K562 (cell line): ENCODE data around the gene RYR3. TPM values are rescaled to one million over a fixed set of nuclear protein-coding genes. Genes with fewer than 3 reads are reported as not detected.

Experiments
- ATAC-seq: fragments of 200-7000 bp; cut with Tn5 transposase; 3 replicates; pipeline ENCODE4 v1.9.1; 2020; ENCODE audit warnings: moderate library complexity
- BruUV-seq: library from RNA; stranded (reverse); fragments of 400-500 nt; replicated peaks from 2 replicates; lab custom pipeline; 2021; lab: Mats Ljungman, UMichigan
- CTCF ChIA-PET: fragments of 300-600 bp; formaldehyde crosslinking; extraction: SDS; loops from one replicate; lab custom pipeline; 2021; ENCODE audit warnings: low intra/inter-chr PET ratio; lab: Yijun Ruan, JAX
- POLR2A ChIA-PET: fragments of 300-600, 350-650 bp; sonication (Branson Sonifier 250); formaldehyde crosslinking; extraction: SDS; loops from one replicate; lab custom pipeline; 2021; ENCODE audit warnings: antibody characterized with exemption, inconsistent platforms; lab: Yijun Ruan, JAX
- DNase-seq, 4 experiments: peaks; one replicate each; pipeline versions ENCODE4 v3.0.0 to v3.0.0-alpha.2; 2011 to 2018; ENCODE audit warnings: low spot score in 3 of 4, mixed read lengths in 3 of 4; ENCODE audit errors: extremely low read depth in 1 of 4
- FAIRE-seq: peaks from 2 replicates; lab custom pipeline; 2011; peaks lifted over from hg19 to GRCh38; lab: Jason Lieb, UNC
- H2AFZ ChIP-seq: 2 replicates; pipeline ENCODE4 v1.6.0; 2011; ENCODE audit warnings: low read depth, low read length, control low read depth, inconsistent platforms
- H3K27ac ChIP-seq: fragments of 200-600 bp; 3 replicates; pipeline ENCODE4 v1.8.0; 2011; ENCODE audit warnings: low read depth, mild to moderate bottlenecking, control low read depth, inconsistent platforms, low read length, moderate library complexity, mixed read lengths; ENCODE audit errors: extremely low read depth
- H3K27me3 ChIP-seq, 2 experiments: fragments of 300-600 bp in 1 of 2; 2 replicates in 1 of 2; 3 replicates in 1 of 2; pipeline versions ENCODE4 v1.6.0 to v1.8.0; 2011; ENCODE audit warnings: inconsistent platforms in 2 of 2, low read length in 2 of 2, mild to moderate bottlenecking in 1 of 2, mixed read lengths in 1 of 2, moderate library complexity in 1 of 2; ENCODE audit not compliant: control insufficient read depth in 2 of 2, insufficient read depth in 2 of 2
- H3K36me3 ChIP-seq: fragments of 300-600 bp; 3 replicates; pipeline ENCODE4 v1.8.0; 2011; ENCODE audit warnings: mild to moderate bottlenecking, low read length, inconsistent platforms; ENCODE audit not compliant: control insufficient read depth, insufficient read depth
- H3K4me1 ChIP-seq, 2 experiments: fragments of 200-600 bp in 1 of 2; replicated peaks in 1 of 2; 2 replicates in 1 of 2; 3 replicates in 1 of 2; pipeline versions ENCODE4 v1.5.1 to v1.8.0; 2011; ENCODE audit warnings: inconsistent platforms in 2 of 2, low read length in 2 of 2, mild to moderate bottlenecking in 1 of 2, mixed read lengths in 1 of 2, moderate library complexity in 1 of 2; ENCODE audit not compliant: control insufficient read depth in 2 of 2, insufficient read depth in 2 of 2
- H3K4me2 ChIP-seq: 2 replicates; pipeline ENCODE4 v1.6.1; 2011; ENCODE audit warnings: low read length, control low read depth, inconsistent platforms, mixed read lengths; ENCODE audit not compliant: insufficient read depth
- H3K4me3 ChIP-seq: fragments of 200-600 bp; sonication (generic), shearing (Covaris generic); 2 replicates; pipeline ENCODE4 v1.5.1; 2016; ENCODE audit warnings: control low read depth, inconsistent platforms
- H3K79me2 ChIP-seq: fragments of 200-600 bp; 3 replicates; pipeline ENCODE4 v1.8.0; 2011; ENCODE audit warnings: low read length, inconsistent platforms; ENCODE audit not compliant: control insufficient read depth, insufficient read depth
- H3K9ac ChIP-seq, 2 experiments: 2 replicates each; pipeline versions ENCODE4 v1.6.0 to v1.6.1; 2011; ENCODE audit warnings: low read depth in 2 of 2, low read length in 2 of 2, control low read depth in 1 of 2, inconsistent platforms in 1 of 2, mild to moderate bottlenecking in 1 of 2, mixed read lengths in 1 of 2; ENCODE audit not compliant: insufficient read depth in 1 of 2
- H3K9me1 ChIP-seq: one replicate; pipeline ENCODE4 v1.6.0; 2011; ENCODE audit warnings: inconsistent platforms, mild to moderate bottlenecking, low read length, moderate library complexity; ENCODE audit not compliant: control insufficient read depth, insufficient read depth
- H3K9me3 ChIP-seq: replicated peaks from 2 replicates; pipeline ENCODE4 v1.5.1; 2011; ENCODE audit warnings: low read depth, low read length, inconsistent platforms; ENCODE audit not compliant: control insufficient read depth, insufficient read depth
- H4K20me1 ChIP-seq: replicated peaks from 2 replicates; pipeline ENCODE4 v1.6.1; 2011; ENCODE audit warnings: low read length, inconsistent platforms, mixed read lengths; ENCODE audit not compliant: control insufficient read depth, insufficient read depth
- AFF4 ChIP-seq: sonication (generic); formaldehyde crosslinking; IDR thresholded peaks from 2 replicates; pipeline ENCODE4 v1.8.0; 2023; ENCODE audit warnings: mild to moderate bottlenecking, missing genetic modification reagents
- C11orf30 ChIP-seq: fragments of 450-650 bp; IDR thresholded peaks from 2 replicates; pipeline ENCODE4 v1.6.1; 2016; ENCODE audit warnings: low read depth, mild to moderate bottlenecking
- CHD2 ChIP-seq: IDR thresholded peaks from 2 replicates; pipeline ENCODE4 v1.6.1; 2011; ENCODE audit warnings: low read depth, low read length
- FOXO4 ChIP-seq: fragments of 450-650 bp; formaldehyde crosslinking; IDR thresholded peaks from 2 replicates; pipeline ENCODE4 v1.4.0; 2020; ENCODE audit warnings: mild to moderate bottlenecking, moderate library complexity
- HINFP ChIP-seq: fragments of 450-650 bp; conservative IDR thresholded peaks from 2 replicates; pipeline ENCODE4 v1.6.1; 2016; ENCODE audit warnings: missing genetic modification characterization, low read depth, mild to moderate bottlenecking, control low read depth, missing compliant biosample characterization
- HLTF ChIP-seq: fragments of 450-650 bp; IDR thresholded peaks from 2 replicates; pipeline ENCODE4 v1.6.1; 2016
- IFI16 ChIP-seq: fragments of 250-450 bp; sonication (Bioruptor Pico); IDR thresholded peaks from 2 replicates; pipeline ENCODE4 v2.1.2; 2022; ENCODE audit warnings: mild to moderate bottlenecking, inconsistent platforms
- KHSRP ChIP-seq: fragments of 450-650 bp; IDR thresholded peaks from 2 replicates; pipeline ENCODE4 v1.6.1; 2017
- NR2F6 ChIP-seq: fragments of 450-650 bp; formaldehyde crosslinking; IDR thresholded peaks from 2 replicates; pipeline ENCODE4 v1.4.0; 2020; ENCODE audit warnings: mild to moderate bottlenecking
- POLR2A ChIP-seq: fragments of 450-650 bp; conservative IDR thresholded peaks from 2 replicates; pipeline ENCODE4 v1.6.1; 2016
- POLR3G ChIP-seq: IDR thresholded peaks from 2 replicates; pipeline ENCODE4 v1.6.1; 2011; ENCODE audit not compliant: insufficient read length, insufficient replicate concordance; ENCODE audit errors: extremely low read depth
- SMAD1 ChIP-seq: fragments of 150-350 bp; IDR thresholded peaks from 2 replicates; pipeline ENCODE4 v1.6.1; 2014; ENCODE audit warnings: low read length, low read depth; ENCODE audit not compliant: partially characterized antibody
- ZFP36 ChIP-seq: fragments of 150-350 bp; IDR thresholded peaks from 2 replicates; pipeline ENCODE4 v1.6.1; 2018; ENCODE audit warnings: low read length, low read depth; ENCODE audit not compliant: partially characterized antibody
- ZKSCAN1 ChIP-seq: fragments of 150-350 bp; IDR thresholded peaks from 2 replicates; pipeline ENCODE4 v1.6.1; 2016; ENCODE audit warnings: low read depth, low read length
- ZNF77 ChIP-seq: fragments of 250-450 bp; sonication (Bioruptor Pico); IDR thresholded peaks from 2 replicates; pipeline ENCODE4 v1.5.0; 2020
- WGBS: fragments of 100-300 bp; shearing (Covaris generic); methylation state at CpG from one replicate; pipeline ENCODE4 v1.1.6; 2016; ENCODE audit warnings: low coverage, mixed read lengths; ENCODE audit not compliant: insufficient coverage; ENCODE audit errors: missing lambda C conversion rate; 5-methylcytosine and 5-hydroxymethylcytosine counted together
- in situ Hi-C: fragments of 300-500 bp; cut with MboI; formaldehyde crosslinking; loops from 4 replicates; pipeline ENCODE4 v1.15.0; 2018; ENCODE audit warnings: inconsistent platforms, mixed read lengths
- intact Hi-C: fragments of 100-400 bp; cut with micrococcal nuclease; formaldehyde crosslinking; loops from 2 replicates; pipeline ENCODE4 v1.14.2; 2022
- polyA plus RNA-seq, 8 experiments: library from polyadenylated mRNA; depleted of rRNA in 4 of 8; stranded (reverse) in 5 of 8; unstranded in 3 of 8; fragments of >200 nt; fragmentation: Nextera tagmentation in 2 of 8; fragmentation: Illumina TruSeq in 1 of 8; extraction: Ambion mirVana in 2 of 8; extraction: Trizol in 1 of 8; gene quantifications; 2 replicates each; pipeline versions ENCODE4 v1.2.1 to v1.2.3, GENCODE V29; 2011 to 2014; ENCODE audit warnings: inconsistent platforms in 1 of 8, missing spikeins in 1 of 8
- total RNA-seq, 7 experiments: library from RNA; depleted of rRNA in 6 of 7; stranded (reverse); fragments of >200 nt in 6 of 7; fragmentation: Illumina TruSeq in 2 of 7; extraction: Trizol in 2 of 7; gene quantifications; 2 replicates each; pipeline versions ENCODE4 v1.2.1 to v1.2.3, GENCODE V29; 2011 to 2021; ENCODE audit warnings: low replicate concordance in 1 of 7
- TF ChIP-seq, protein P1 (sequence below): sonication (generic); IDR thresholded peaks from 2 replicates; pipeline ENCODE4 v1.6.1; 2016
- TF ChIP-seq, protein P2 (sequence below): sonication (generic); formaldehyde crosslinking; IDR thresholded peaks from 2 replicates; pipeline ENCODE4 v1.9.0; 2022; ENCODE audit warnings: mild to moderate bottlenecking, missing genetic modification reagents

Gene RYR3
- total and polyA plus RNA-seq, 9 of the 15 experiments (the other 6 are each of a cell fraction or from before 2014, with no cell fraction given): 0.04 TPM; not detected in 8

GRCh38 chr15:33358306-33358705, 47.5 kb downstream of the RYR3 start:
- Histone ChIP-seq H2AFZ (no peak overlapping the region), H3K9ac (no peak overlapping the region), H3K9me3 (no peaks in the 10 kb centered on the region), H3K27me3 (no peaks in the 10 kb centered on the region), H3K9me1 (no peaks in the 10 kb centered on the region), H3K36me3 (no peaks in the 10 kb centered on the region), H3K79me2 (no peaks in the 10 kb centered on the region), H4K20me1 (no peaks in the 10 kb centered on the region), H3K4me1 (no peaks in the 10 kb centered on the region), H3K4me2 (no peak overlapping the region), H3K4me3 (no peak overlapping the region), H3K27ac (no peak overlapping the region)
- ChIA-PET CTCF (no interaction called here), POLR2A (interaction anchor here (0.7 kb wide), 1 partner anchor 244 kb away, joined by 3 read pairs; no protein-coding TSS in a partner anchor)
- in situ Hi-C loops: no loop called here
- 0% methylated on average over 1 of the region's 2 CpGs for WGBS
- FAIRE-seq (no peak), DNase-seq (no peak), ATAC-seq (no peak)
- intact Hi-C loops: no loop called here
- no TSS peak for BruUV-seq
- no peak for TF ChIP-seq ZKSCAN1
- TF ChIP-seq NR2F6 (CRISPR knock-in tag): no peak
- no peak for TF ChIP-seq FOXO4 (CRISPR knock-in tag)
- TF ChIP-seq IFI16 (CRISPR knock-in tag): no peak
- TF ChIP-seq HINFP (tag): no peak
- TF ChIP-seq, protein P1, sequence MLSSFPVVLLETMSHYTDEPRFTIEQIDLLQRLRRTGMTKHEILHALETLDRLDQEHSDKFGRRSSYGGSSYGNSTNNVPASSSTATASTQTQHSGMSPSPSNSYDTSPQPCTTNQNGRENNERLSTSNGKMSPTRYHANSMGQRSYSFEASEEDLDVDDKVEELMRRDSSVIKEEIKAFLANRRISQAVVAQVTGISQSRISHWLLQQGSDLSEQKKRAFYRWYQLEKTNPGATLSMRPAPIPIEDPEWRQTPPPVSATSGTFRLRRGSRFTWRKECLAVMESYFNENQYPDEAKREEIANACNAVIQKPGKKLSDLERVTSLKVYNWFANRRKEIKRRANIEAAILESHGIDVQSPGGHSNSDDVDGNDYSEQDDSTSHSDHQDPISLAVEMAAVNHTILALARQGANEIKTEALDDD: no peak
- no peak for TF ChIP-seq HLTF
- TF ChIP-seq, protein P2, sequence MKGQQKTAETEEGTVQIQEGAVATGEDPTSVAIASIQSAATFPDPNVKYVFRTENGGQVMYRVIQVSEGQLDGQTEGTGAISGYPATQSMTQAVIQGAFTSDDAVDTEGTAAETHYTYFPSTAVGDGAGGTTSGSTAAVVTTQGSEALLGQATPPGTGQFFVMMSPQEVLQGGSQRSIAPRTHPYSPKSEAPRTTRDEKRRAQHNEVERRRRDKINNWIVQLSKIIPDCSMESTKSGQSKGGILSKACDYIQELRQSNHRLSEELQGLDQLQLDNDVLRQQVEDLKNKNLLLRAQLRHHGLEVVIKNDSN: no peak
- TF ChIP-seq POLR3G: no peak
- no peak for TF ChIP-seq POLR2A
- TF ChIP-seq C11orf30: no peak
- no peak for TF ChIP-seq CHD2
- no peak for TF ChIP-seq AFF4
- TF ChIP-seq ZNF77 (CRISPR knock-in tag): no peak
- no peak for TF ChIP-seq ZFP36
- TF ChIP-seq SMAD1: no peak
- no peak for TF ChIP-seq KHSRP
